ENCODE results near the gene DCAF7.

DNA sequence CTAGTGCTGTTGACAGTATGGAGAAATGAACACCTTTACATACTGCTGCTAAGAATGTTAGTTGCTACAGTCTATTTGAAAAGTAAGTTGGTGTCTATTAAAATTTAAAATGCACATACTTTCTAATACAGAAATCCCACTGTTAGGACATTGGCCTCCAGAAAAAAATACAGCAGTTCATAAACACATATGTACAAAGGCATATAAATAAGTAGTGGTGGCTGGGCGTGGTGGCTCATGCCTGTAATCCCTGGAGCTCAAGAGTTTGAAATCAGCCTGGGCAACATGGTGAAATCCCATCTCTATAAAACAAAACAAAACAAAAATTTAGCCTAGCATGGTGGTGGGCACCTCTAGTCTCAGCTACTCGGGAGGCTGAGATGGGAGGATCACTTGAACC, 13.1 kb downstream of the DCAF7 start:
- TF ChIP-seq, protein P1, sequence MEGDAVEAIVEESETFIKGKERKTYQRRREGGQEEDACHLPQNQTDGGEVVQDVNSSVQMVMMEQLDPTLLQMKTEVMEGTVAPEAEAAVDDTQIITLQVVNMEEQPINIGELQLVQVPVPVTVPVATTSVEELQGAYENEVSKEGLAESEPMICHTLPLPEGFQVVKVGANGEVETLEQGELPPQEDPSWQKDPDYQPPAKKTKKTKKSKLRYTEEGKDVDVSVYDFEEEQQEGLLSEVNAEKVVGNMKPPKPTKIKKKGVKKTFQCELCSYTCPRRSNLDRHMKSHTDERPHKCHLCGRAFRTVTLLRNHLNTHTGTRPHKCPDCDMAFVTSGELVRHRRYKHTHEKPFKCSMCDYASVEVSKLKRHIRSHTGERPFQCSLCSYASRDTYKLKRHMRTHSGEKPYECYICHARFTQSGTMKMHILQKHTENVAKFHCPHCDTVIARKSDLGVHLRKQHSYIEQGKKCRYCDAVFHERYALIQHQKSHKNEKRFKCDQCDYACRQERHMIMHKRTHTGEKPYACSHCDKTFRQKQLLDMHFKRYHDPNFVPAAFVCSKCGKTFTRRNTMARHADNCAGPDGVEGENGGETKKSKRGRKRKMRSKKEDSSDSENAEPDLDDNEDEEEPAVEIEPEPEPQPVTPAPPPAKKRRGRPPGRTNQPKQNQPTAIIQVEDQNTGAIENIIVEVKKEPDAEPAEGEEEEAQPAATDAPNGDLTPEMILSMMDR (IDR thresholded peaks at IDR 0.05): no peak
- TF ChIP-seq POLR2A (IDR thresholded peaks at IDR 0.05): no peak

Measured in Peyer's patch (tissue), 4 donors.